ENCODE measurements around the gene TNFRSF12A.

Gene TNFRSF12A

GRCh38 chr16:2974319-2975056 lies 45.7 kb upstream of the TNFRSF12A start:
- DNase-seq (ENCODE audit: insufficient read length, low spot score) (no peak), FAIRE-seq (no peak)
- TF ChIP-seq CTCF (IDR thresholded peaks at IDR 0.05; ENCODE audit: insufficient read depth, missing control alignments): no peak

GRCh38 chr16:2975161-2975795 lies 44.9 kb upstream of the TNFRSF12A start:
- no peak for TF ChIP-seq CTCF (IDR thresholded peaks at IDR 0.05; ENCODE audit: insufficient read depth, missing control alignments)
- FAIRE-seq (no peak), DNase-seq (ENCODE audit: insufficient read length, low spot score) (no peak)

DNA sequence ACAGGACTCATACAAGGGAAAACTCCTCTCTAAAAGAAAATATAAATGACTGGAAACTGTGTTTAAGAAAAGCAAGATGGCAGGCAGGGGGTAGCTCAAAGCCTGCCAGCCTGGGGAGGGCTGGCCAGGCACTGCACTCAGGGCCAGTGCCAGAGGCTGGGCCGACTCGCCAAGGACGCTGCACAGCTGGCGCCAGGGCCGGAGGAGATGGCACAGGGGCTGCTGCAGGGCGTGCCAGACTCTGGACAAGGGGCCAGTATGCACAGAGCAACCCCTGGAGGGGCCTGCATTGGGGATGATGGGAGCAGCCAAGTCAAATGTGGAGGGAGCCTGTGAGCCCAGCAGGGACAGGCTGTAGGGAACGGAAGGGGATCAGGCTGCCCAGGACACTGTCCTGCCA lies 44.0 kb upstream of the TNFRSF12A start:
- no peak for TF ChIP-seq CTCF (IDR thresholded peaks at IDR 0.05; ENCODE audit: insufficient read depth, missing control alignments)
- no peak for DNase-seq (ENCODE audit: insufficient read length, low spot score)
- FAIRE-seq: no peak

- DNase-seq (ENCODE audit: insufficient read length, low spot score) (no peak), FAIRE-seq (no peak)
- no peak for TF ChIP-seq CTCF (IDR thresholded peaks at IDR 0.05; ENCODE audit: insufficient read depth, missing control alignments)
Observed at GRCh38 chr16:2976673-2977072, 43.5 kb upstream of the TNFRSF12A start.

- DNase-seq (ENCODE audit: insufficient read length, low spot score) (no peak), FAIRE-seq (no peak)
- no peak for TF ChIP-seq CTCF (IDR thresholded peaks at IDR 0.05; ENCODE audit: insufficient read depth, missing control alignments)
Observed at GRCh38 chr16:2977440-2977839, 42.7 kb upstream of the TNFRSF12A start.

GRCh38 chr16:2979669-2980226 lies 40.4 kb upstream of the TNFRSF12A start:
- no peak for DNase-seq (ENCODE audit: insufficient read length, low spot score)
- FAIRE-seq: no peak
- no peak for TF ChIP-seq CTCF (IDR thresholded peaks at IDR 0.05; ENCODE audit: insufficient read depth, missing control alignments)

Data from D721Med (cell line).